H1 (cell line): ENCODE results near the gene ILKAP. TPM values are rescaled to one million over a fixed set of nuclear protein-coding genes. Genes with fewer than 3 reads are reported as not detected.

ENCODE experiments used
- CTCF ChIA-PET: fragments of 300-600 bp; sonication (Branson Sonifier 250); formaldehyde crosslinking; loops from one replicate; lab custom pipeline; 2021; ENCODE audit not compliant: partially characterized antibody; lab: Charles Lee
- POLR2A ChIA-PET: fragments of 300-600 bp; sonication (Branson Sonifier 250); formaldehyde crosslinking; loops from one replicate; lab custom pipeline; 2021; ENCODE audit warnings: inconsistent platforms; ENCODE audit not compliant: partially characterized antibody; lab: Charles Lee
- DNase-seq, 2 experiments: peaks; one replicate each; pipeline versions ENCODE4 v3.0.0 to v3.0.0-alpha.2; 2010 to 2022; ENCODE audit warnings: low spot score in 2 of 2, low read depth in 1 of 2, mixed read lengths in 1 of 2
- FAIRE-seq: peaks from 2 replicates; lab custom pipeline; 2011; peaks lifted over from hg19 to GRCh38; lab: Jason Lieb, UNC
- H2AFZ ChIP-seq: 2 replicates; pipeline ENCODE4 v1.8.1; 2012; ENCODE audit warnings: low read length, inconsistent platforms
- H2AK5ac ChIP-seq: 2 replicates; pipeline ENCODE4 v1.6.1; 2013; ENCODE audit warnings: low read depth, low read length
- H2BK120ac ChIP-seq: replicated peaks from 2 replicates; pipeline ENCODE3; 2013; ENCODE audit warnings: low read depth, low read length, inconsistent platforms
- H2BK12ac ChIP-seq: 2 replicates; pipeline ENCODE4 v1.6.1; 2013; ENCODE audit warnings: low read depth, low read length
- H2BK15ac ChIP-seq: 2 replicates; pipeline ENCODE4 v1.6.1; 2013; ENCODE audit warnings: low read length
- H2BK20ac ChIP-seq: 2 replicates; pipeline ENCODE4 v1.6.1; 2013; ENCODE audit warnings: low read length
- H2BK5ac ChIP-seq: 2 replicates; pipeline ENCODE4 v1.6.1; 2013; ENCODE audit warnings: low read depth, low read length
- H3K14ac ChIP-seq: 2 replicates; pipeline ENCODE4 v1.6.1; 2013; ENCODE audit warnings: inconsistent platforms; ENCODE audit not compliant: insufficient read length
- H3K18ac ChIP-seq: 2 replicates; pipeline ENCODE4 v1.6.1; 2013; ENCODE audit warnings: low read length; ENCODE audit errors: extremely low read depth
- H3K23ac ChIP-seq: 2 replicates; pipeline ENCODE4 v1.6.1; 2013; ENCODE audit warnings: inconsistent platforms; ENCODE audit not compliant: insufficient read length
- H3K23me2 ChIP-seq: 2 replicates; pipeline ENCODE4 v1.6.1; 2013; ENCODE audit warnings: low read depth, low read length
- H3K27ac ChIP-seq: 2 replicates; pipeline ENCODE4 v1.6.1; 2011; ENCODE audit warnings: low read depth, low read length, inconsistent platforms
- H3K27me3 ChIP-seq, 4 experiments: replicated peaks in 1 of 4; 1 replicate in 1 of 4; 2 replicates in 3 of 4; pipeline versions ENCODE4 v1.6.1 to v1.8.1; 2011 to 2013; ENCODE audit warnings: low read length in 3 of 4, mild to moderate bottlenecking in 3 of 4, inconsistent platforms in 2 of 4, mixed read lengths in 2 of 4, moderate library complexity in 1 of 4; ENCODE audit not compliant: control insufficient read depth in 3 of 4, insufficient read depth in 3 of 4; ENCODE audit errors: extremely low read depth in 1 of 4
- H3K36me3 ChIP-seq, 4 experiments: 2 replicates each; pipeline versions ENCODE4 v1.6.1 to v1.8.1; 2011 to 2013; ENCODE audit warnings: mild to moderate bottlenecking in 4 of 4, low read length in 3 of 4, moderate library complexity in 2 of 4, control low read depth in 1 of 4, inconsistent platforms in 1 of 4; ENCODE audit not compliant: insufficient read depth in 4 of 4, control insufficient read depth in 2 of 4
- H3K4ac ChIP-seq: replicated peaks from 2 replicates; pipeline ENCODE3; 2013; ENCODE audit warnings: low read length, low read depth, mixed read lengths, inconsistent platforms; ENCODE audit not compliant: insufficient read length
- H3K4me1 ChIP-seq, 4 experiments: replicated peaks in 1 of 4; 1 replicate in 1 of 4; 2 replicates in 3 of 4; pipeline versions ENCODE4 v1.6.1 to v1.8.1; 2011 to 2013; ENCODE audit warnings: low read length in 3 of 4, inconsistent platforms in 2 of 4, mixed read lengths in 1 of 4; ENCODE audit not compliant: insufficient read depth in 4 of 4, control insufficient read depth in 3 of 4
- H3K4me2 ChIP-seq, 2 experiments: 2 replicates each; pipeline versions ENCODE4 v1.6.1 to v1.8.1; 2011 to 2013; ENCODE audit warnings: low read depth in 2 of 2, low read length in 2 of 2, control low read depth in 1 of 2, inconsistent platforms in 1 of 2, mild to moderate bottlenecking in 1 of 2; ENCODE audit not compliant: insufficient read depth in 1 of 2
- H3K4me3 ChIP-seq, 4 experiments: fragments of 200-600, 300-600 bp in 1 of 4; sonication (generic), shearing (Covaris generic), sonication (Bioruptor Twin) in 1 of 4; 2 replicates each; pipeline versions ENCODE4 v1.5.1 to v1.8.1; 2011 to 2016; ENCODE audit warnings: low read length in 4 of 4, low read depth in 3 of 4, control low read depth in 2 of 4, inconsistent platforms in 2 of 4, mild to moderate bottlenecking in 2 of 4, mixed read lengths in 1 of 4, moderate library complexity in 1 of 4; ENCODE audit not compliant: insufficient read depth in 2 of 4; ENCODE audit errors: extremely low read depth in 1 of 4
- H3K56ac ChIP-seq: replicated peaks from 2 replicates; pipeline ENCODE3; 2013; ENCODE audit warnings: low read depth, mild to moderate bottlenecking, mixed read lengths, low read length, inconsistent platforms; ENCODE audit not compliant: insufficient read length
- H3K79me1 ChIP-seq: 2 replicates; pipeline ENCODE4 v1.6.1; 2013; ENCODE audit warnings: low read depth, low read length, control low read depth
- H3K79me2 ChIP-seq, 2 experiments: 2 replicates each; pipeline versions ENCODE4 v1.6.1 to v1.8.1; 2012 to 2013; ENCODE audit warnings: low read length in 2 of 2, mild to moderate bottlenecking in 2 of 2, inconsistent platforms in 1 of 2; ENCODE audit not compliant: insufficient read depth in 2 of 2, control insufficient read depth in 1 of 2
- H3K9ac ChIP-seq, 4 experiments: replicated peaks in 1 of 4; 1 replicate in 1 of 4; 2 replicates in 3 of 4; pipeline versions ENCODE4 v1.6.1 to v1.8.1; 2011 to 2013; ENCODE audit warnings: low read depth in 3 of 4, low read length in 3 of 4, control low read depth in 2 of 4, mild to moderate bottlenecking in 2 of 4, moderate library complexity in 2 of 4, inconsistent platforms in 1 of 4; ENCODE audit errors: extremely low read depth in 1 of 4
- H3K9me3 ChIP-seq, 2 experiments: 2 replicates each; pipeline versions ENCODE4 v1.6.1 to v1.8.1; 2012 to 2013; ENCODE audit warnings: mild to moderate bottlenecking in 2 of 2, moderate library complexity in 2 of 2, control low read depth in 1 of 2, inconsistent platforms in 1 of 2, low read depth in 1 of 2, low read length in 1 of 2, mixed read lengths in 1 of 2; ENCODE audit not compliant: insufficient read depth in 2 of 2
- H4K20me1 ChIP-seq, 2 experiments: replicated peaks in 1 of 2; 2 replicates each; pipeline versions ENCODE3 to v1.8.1; 2011 to 2013; ENCODE audit warnings: inconsistent platforms in 2 of 2, low read length in 2 of 2, mild to moderate bottlenecking in 1 of 2; ENCODE audit not compliant: insufficient read depth in 2 of 2, control insufficient read depth in 1 of 2
- H4K5ac ChIP-seq: 2 replicates; pipeline ENCODE4 v1.6.1; 2013; ENCODE audit warnings: low read length, low read depth, mixed read lengths, inconsistent platforms; ENCODE audit not compliant: insufficient read length
- H4K8ac ChIP-seq: 2 replicates; pipeline ENCODE4 v1.8.0; 2013; ENCODE audit warnings: mild to moderate bottlenecking, moderate library complexity, low read length, inconsistent platforms; ENCODE audit not compliant: insufficient read depth; ENCODE audit errors: extremely low read depth
- H4K91ac ChIP-seq: replicated peaks from 2 replicates; pipeline ENCODE3; 2013; ENCODE audit warnings: low read length, mixed read lengths, inconsistent platforms; ENCODE audit not compliant: insufficient read length
- KDM1A ChIP-seq: fragments of 200-600, 300-600 bp; sonication (generic); IDR thresholded peaks from 2 replicates; pipeline ENCODE4 v1.7.1; 2016; ENCODE audit warnings: mild to moderate bottlenecking, low read length, borderline replicate concordance
- POLR2AphosphoS5 ChIP-seq: IDR thresholded peaks from 2 replicates; pipeline ENCODE4 v1.6.1; 2011; ENCODE audit warnings: low read depth, low read length
- TAF1 ChIP-seq: IDR thresholded peaks from 2 replicates; pipeline ENCODE4 v1.6.1; 2011; ENCODE audit warnings: mild to moderate bottlenecking, low read depth, low read length
- WGBS, 2 experiments: shearing (Covaris generic) in 1 of 2; methylation state at CpG; one replicate each; pipeline versions ENCODE4 v1.1.6 to v1.1.7; 2013 to 2015; ENCODE audit warnings: low lambda C conversion rate in 2 of 2, mixed read lengths in 2 of 2, inconsistent platforms in 1 of 2, low coverage in 1 of 2, missing lambda C conversion rate in 1 of 2; ENCODE audit not compliant: insufficient replicate concordance in 2 of 2, insufficient coverage in 1 of 2, insufficient read length in 1 of 2; ENCODE audit errors: extremely low coverage in 1 of 2, missing lambda C conversion rate in 1 of 2; 5-methylcytosine and 5-hydroxymethylcytosine counted together
- polyA plus RNA-seq, 7 experiments: library from polyadenylated mRNA; depleted of rRNA in 3 of 7; stranded (reverse) in 5 of 7; unstranded in 2 of 7; fragments of >200 nt in 5 of 7; fragments of 200-250 nt in 2 of 7; gene quantifications; 1 replicate in 5 of 7; 2 replicates in 1 of 7; 4 replicates in 1 of 7; pipeline versions ENCODE4 v1.2.1 to v1.2.3, GENCODE V29; 2011 to 2013; ENCODE audit warnings: missing spikeins in 2 of 7, mixed read lengths in 2 of 7
- total RNA-seq: library from RNA; stranded (reverse); fragmentation: NEBNext Ultra II Directional; extraction: Animal tissue kit (Norgen Biotek cat#: 25700); gene quantifications from 2 replicates; pipeline ENCODE4 v1.2.1, GENCODE V29; 2021

ILKAP gene
- total and polyA plus RNA-seq, 2 of the 8 experiments (the other 6 are each of a cell fraction or from before 2014, with no cell fraction given) = 23.5 to 33.8 TPM

- H2BK15ac ChIP-seq = no peak overlapping the region
- FAIRE-seq (no peak), DNase-seq (no peak)
- H3K23ac ChIP-seq = no peak overlapping the region
- H2BK12ac ChIP-seq = no peak overlapping the region
- no peak overlapping the region for H4K91ac ChIP-seq
- TF ChIP-seq POLR2AphosphoS5 (no peak), KDM1A (no peak), TAF1 (no peak)
- no peak overlapping the region for H2AFZ ChIP-seq
- H3K4me1 ChIP-seq = peaks cover 0 to 21% (median 5%) of the 10 kb centered on the region in 4 experiments; a peak in 5 of 7 replicates
- no peak overlapping the region for H3K27ac ChIP-seq
- no peak overlapping the region for H2BK5ac ChIP-seq
- no peak overlapping the region for H2BK120ac ChIP-seq
- H4K5ac ChIP-seq = no peak overlapping the region
- H3K4me3 ChIP-seq = peak overlapping the region; percentile 27 to 66 (median 41)
- POLR2A ChIA-PET = interaction anchor here (2.0 kb wide), 1 partner anchor 76 kb away, joined by 8 read pairs; no protein-coding TSS in a partner anchor
- peak overlapping the region in 1 of 4 experiments; percentile 65; a peak in 1 of 7 replicates for H3K9ac ChIP-seq
- WGBS, 2 experiments = 6% methylated on average over 26 of the region's 52 CpGs; no CpG with 5 or more reads in 1 of the 2 experiments
- no peak overlapping the region for H4K8ac ChIP-seq
- H3K14ac ChIP-seq = no peak overlapping the region
- no peaks in the 10 kb centered on the region; a peak in 1 of 8 replicates for H3K36me3 ChIP-seq
- no peaks in the 10 kb centered on the region for H3K9me3 ChIP-seq
- no peak overlapping the region for H2BK20ac ChIP-seq
- no peak overlapping the region for H3K4ac ChIP-seq
- H4K20me1 ChIP-seq = peaks cover 0 to 4% of the 10 kb centered on the region in 2 experiments
- H3K18ac ChIP-seq = no peak overlapping the region
- no peak overlapping the region for H3K56ac ChIP-seq
- H2AK5ac ChIP-seq = no peak overlapping the region
- peaks cover 20 to 60% (median 44%) of the 10 kb centered on the region in 4 experiments for H3K27me3 ChIP-seq
- H3K23me2 ChIP-seq = peaks cover 13% of the 10 kb centered on the region; the same call in 1 of the 2 replicates
- peak overlapping the region; percentile 64 to 73 for H3K4me2 ChIP-seq
- no peaks in the 10 kb centered on the region for H3K79me1 ChIP-seq
- H3K79me2 ChIP-seq = no peaks in the 10 kb centered on the region
- CTCF ChIA-PET = interaction anchor here (0.6 to 2.3 kb wide), 7 partner anchors 10 to 72 kb away, joined by 3 to 9 read pairs (median 4); no protein-coding TSS in a partner anchor
These were observed 44.4 kb downstream of the ILKAP start for GRCh38 chr2:238159071-238159539.
